Mesenchymal stem cell (in vitro differentiated cells and primary cell): ENCODE results near the gene AMPH.
"Not testable (repeated sequence)": the region's sequence is repeated elsewhere in the genome, so short reads cannot be mapped to it uniquely, and the experiment has no call there.

ENCODE experiments used
- DNase-seq: peaks from one replicate; pipeline ENCODE4 v3.0.0-alpha.2; 2013
- H2AFZ ChIP-seq: one replicate; pipeline ENCODE4 v1.6.1; 2013; ENCODE audit warnings: low read depth, mild to moderate bottlenecking, control low read depth, inconsistent platforms, low read length, moderate library complexity
- H2AK5ac ChIP-seq: 2 replicates; pipeline ENCODE4 v1.6.1; 2013; ENCODE audit warnings: low read length, moderate library complexity, mild to moderate bottlenecking, inconsistent platforms; ENCODE audit not compliant: severe bottlenecking
- H2BK120ac ChIP-seq: one replicate; pipeline ENCODE4 v1.6.1; 2013; ENCODE audit warnings: low read depth, mild to moderate bottlenecking, inconsistent platforms, low read length, moderate library complexity
- H2BK12ac ChIP-seq, 2 experiments: one replicate each; pipeline ENCODE4 v1.6.1; 2013; ENCODE audit warnings: inconsistent platforms in 2 of 2, low read length in 2 of 2, mild to moderate bottlenecking in 2 of 2, moderate library complexity in 2 of 2, control low read depth in 1 of 2
- H2BK15ac ChIP-seq: one replicate; pipeline ENCODE4 v1.6.1; 2013; ENCODE audit warnings: mild to moderate bottlenecking, low read depth, inconsistent platforms; ENCODE audit not compliant: poor library complexity, severe bottlenecking
- H2BK5ac ChIP-seq: 2 replicates; pipeline ENCODE4 v1.6.1; 2013; ENCODE audit warnings: low read depth, mild to moderate bottlenecking, low read length, control low read depth, inconsistent platforms; ENCODE audit not compliant: poor library complexity, severe bottlenecking
- H3K14ac ChIP-seq, 2 experiments: one replicate each; pipeline ENCODE4 v1.6.1; 2013; ENCODE audit warnings: inconsistent platforms in 2 of 2, low read length in 2 of 2, control low read depth in 1 of 2, mild to moderate bottlenecking in 1 of 2, moderate library complexity in 1 of 2
- H3K18ac ChIP-seq, 2 experiments: one replicate each; pipeline ENCODE4 v1.6.1; 2013; ENCODE audit warnings: inconsistent platforms in 2 of 2, low read length in 2 of 2, control low read depth in 1 of 2, low read depth in 1 of 2, mild to moderate bottlenecking in 1 of 2
- H3K23ac ChIP-seq, 2 experiments: one replicate each; pipeline ENCODE4 v1.6.1; 2013; ENCODE audit warnings: inconsistent platforms in 2 of 2, low read length in 2 of 2, mild to moderate bottlenecking in 2 of 2, moderate library complexity in 2 of 2, control low read depth in 1 of 2
- H3K27ac ChIP-seq: 2 replicates; pipeline ENCODE4 v1.5.1; 2013; ENCODE audit warnings: mild to moderate bottlenecking, moderate library complexity, low read length, control low read depth, inconsistent platforms; ENCODE audit not compliant: poor library complexity, severe bottlenecking
- H3K27me3 ChIP-seq, 2 experiments: 2 replicates each; pipeline versions ENCODE4 v1.6.1 to v1.7.0; 2013; ENCODE audit warnings: low read length in 2 of 2, mild to moderate bottlenecking in 2 of 2, moderate library complexity in 2 of 2, control low read depth in 1 of 2, inconsistent platforms in 1 of 2; ENCODE audit not compliant: control insufficient read depth in 1 of 2, insufficient read depth in 1 of 2
- H3K36me3 ChIP-seq, 2 experiments: 2 replicates each; pipeline versions ENCODE4 v1.6.1 to v1.7.0; 2013; ENCODE audit warnings: low read length in 2 of 2, control low read depth in 1 of 2, inconsistent platforms in 1 of 2, low read depth in 1 of 2, mild to moderate bottlenecking in 1 of 2; ENCODE audit not compliant: insufficient read depth in 2 of 2, control insufficient read depth in 1 of 2
- H3K4ac ChIP-seq, 2 experiments: one replicate each; pipeline ENCODE4 v1.6.1; 2013; ENCODE audit warnings: inconsistent platforms in 2 of 2, low read length in 2 of 2, mild to moderate bottlenecking in 2 of 2, moderate library complexity in 2 of 2, control low read depth in 1 of 2, low read depth in 1 of 2
- H3K4me1 ChIP-seq: 2 replicates; pipeline ENCODE4 v1.6.1; 2013; ENCODE audit warnings: low read depth, low read length, control low read depth; ENCODE audit not compliant: control insufficient read depth, insufficient read depth
- H3K4me2 ChIP-seq: 2 replicates; pipeline ENCODE4 v1.6.1; 2013; ENCODE audit warnings: low read length, mild to moderate bottlenecking, inconsistent platforms; ENCODE audit not compliant: poor library complexity, severe bottlenecking
- H3K4me3 ChIP-seq, 2 experiments: 2 replicates each; pipeline versions ENCODE4 v1.5.1 to v1.7.0; 2013; ENCODE audit warnings: low read length in 2 of 2, mild to moderate bottlenecking in 2 of 2, control low read depth in 1 of 2, low read depth in 1 of 2; ENCODE audit not compliant: insufficient read depth in 1 of 2
- H3K79me1 ChIP-seq: replicated peaks from 2 replicates; pipeline ENCODE4 v1.6.1; 2013; ENCODE audit warnings: mild to moderate bottlenecking, control low read depth, low read length, inconsistent platforms; ENCODE audit not compliant: poor library complexity, severe bottlenecking
- H3K9ac ChIP-seq: 2 replicates; pipeline ENCODE4 v1.7.0; 2013; ENCODE audit warnings: mild to moderate bottlenecking, low read length, moderate library complexity
- H3K9me3 ChIP-seq: 2 replicates; pipeline ENCODE4 v1.7.0; 2013; ENCODE audit warnings: mild to moderate bottlenecking, low read length; ENCODE audit not compliant: control insufficient read depth
- H4K8ac ChIP-seq: one replicate; pipeline ENCODE4 v1.6.1; 2013; ENCODE audit warnings: inconsistent platforms, mild to moderate bottlenecking, low read length, moderate library complexity
- H4K91ac ChIP-seq: one replicate; pipeline ENCODE4 v1.6.1; 2013; ENCODE audit warnings: mild to moderate bottlenecking, low read length, inconsistent platforms
- WGBS: methylation state at CpG from one replicate; pipeline ENCODE4 v1.1.7; 2013; ENCODE audit warnings: mixed read lengths; 5-methylcytosine and 5-hydroxymethylcytosine counted together

Gene AMPH

GRCh38 chr7:38363379-38363778, 267.8 kb downstream of the AMPH start:
- H3K27ac ChIP-seq, H3K14ac ChIP-seq, H3K36me3 ChIP-seq, H4K8ac ChIP-seq, H2AK5ac ChIP-seq, H2BK12ac ChIP-seq, H2BK15ac ChIP-seq, H3K4me1 ChIP-seq, H2BK120ac ChIP-seq, H3K4ac ChIP-seq, H3K79me1 ChIP-seq, H4K91ac ChIP-seq, H3K18ac ChIP-seq, H3K9ac ChIP-seq, H3K4me2 ChIP-seq, H2BK5ac ChIP-seq, H3K9me3 ChIP-seq, H3K4me3 ChIP-seq, H3K27me3 ChIP-seq, H3K23ac ChIP-seq, H2AFZ ChIP-seq: not testable (repeated sequence)
- DNase-seq, result peak; percentile 30
- 0% methylated on average over 3 of the region's 3 CpGs for WGBS

- not testable (repeated sequence) for H3K23ac ChIP-seq, H2BK5ac ChIP-seq, H3K27me3 ChIP-seq, H3K79me1 ChIP-seq, H4K91ac ChIP-seq, H2BK15ac ChIP-seq, H3K4ac ChIP-seq, H3K14ac ChIP-seq, H3K27ac ChIP-seq, H3K18ac ChIP-seq, H2AK5ac ChIP-seq, H4K8ac ChIP-seq, H3K4me3 ChIP-seq, DNase-seq, H3K9me3 ChIP-seq, H2BK120ac ChIP-seq, H3K36me3 ChIP-seq, H2AFZ ChIP-seq, H3K4me2 ChIP-seq, H3K4me1 ChIP-seq, H3K9ac ChIP-seq, H2BK12ac ChIP-seq
- 77% methylated on average over 10 of the region's 10 CpGs for WGBS
These were observed 268.4 kb downstream of the AMPH start for GRCh38 chr7:38362611-38363237.

GRCh38 chr7:38360776-38361175, 270.4 kb downstream of the AMPH start:
- Histone ChIP-seq H2AFZ (no peak overlapping the region), H3K79me1 (no peaks in the 10 kb centered on the region), H3K23ac (no peak overlapping the region), H2AK5ac (no peak overlapping the region), H2BK15ac (no peak overlapping the region), H3K4ac (no peak overlapping the region), H3K14ac (no peak overlapping the region), H3K9me3 (no peaks in the 10 kb centered on the region), H3K18ac (no peak overlapping the region), H4K8ac (no peak overlapping the region), H3K4me3 (no peak overlapping the region), H2BK120ac (no peak overlapping the region), H3K27me3 (no peaks in the 10 kb centered on the region), H3K9ac (no peak overlapping the region), H4K91ac (no peak overlapping the region), H3K27ac (no peak overlapping the region), H2BK12ac (no peak overlapping the region), H3K4me1 (no peaks in the 10 kb centered on the region), H3K36me3 (no peaks in the 10 kb centered on the region), H2BK5ac (no peak overlapping the region), H3K4me2 (no peak overlapping the region)
- DNase-seq, result no peak
- WGBS, result no CpG with 5 or more reads among the region's 1 CpG

- H3K4me3 ChIP-seq, H3K27me3 ChIP-seq, H3K79me1 ChIP-seq, H3K23ac ChIP-seq, H3K4me1 ChIP-seq, H3K4me2 ChIP-seq, H3K9ac ChIP-seq, H3K4ac ChIP-seq, H2AFZ ChIP-seq, H3K14ac ChIP-seq, H3K36me3 ChIP-seq, H2BK12ac ChIP-seq, H2AK5ac ChIP-seq, H3K9me3 ChIP-seq, H4K91ac ChIP-seq, H3K27ac ChIP-seq, H4K8ac ChIP-seq, H2BK15ac ChIP-seq, H2BK120ac ChIP-seq, H2BK5ac ChIP-seq, H3K18ac ChIP-seq: not testable (repeated sequence)
- peak; percentile 46 for DNase-seq
- WGBS, result 47% methylated on average over 5 of the region's 5 CpGs
These were observed 272.0 kb downstream of the AMPH start for GRCh38 chr7:38359071-38359601.
